Uterus (tissue), 2 donors: ENCODE data around the gene SERPINE3.

ENCODE experiments used
- CTCF ChIP-seq, 4 experiments: fragments of 200-600 bp in 2 of 4; fragments of 450-650 bp in 2 of 4; sonication (generic) in 2 of 4; IDR thresholded peaks; one replicate each; pipeline ENCODE4 v1.5.1; 2016 to 2019; ENCODE audit warnings: antibody characterized with exemption in 4 of 4, mild to moderate bottlenecking in 2 of 4, moderate library complexity in 1 of 4
- POLR2A ChIP-seq, 2 donors: fragments of 450-650 bp; IDR thresholded peaks; one replicate each; pipeline ENCODE4 v1.6.1; 2016; ENCODE audit warnings: antibody characterized with exemption in 2 of 2, mild to moderate bottlenecking in 1 of 2, moderate library complexity in 1 of 2

GRCh38 chr13:51412431-51412830 lies 72.9 kb downstream of the SERPINE3 start:
- no peak for TF ChIP-seq CTCF (IDR thresholded peaks at IDR 0.05)
- no peak for TF ChIP-seq POLR2A (IDR thresholded peaks at IDR 0.05)
